HG02759 (cell line): Measurements from ENCODE around the gene NSD1.

ENCODE experiments used
- ATAC-seq: cut with Tn5 transposase; IDR thresholded peaks from one replicate; pipeline ENCODE4 v1.9.1; 2021; ENCODE audit warnings: mild to moderate bottlenecking, moderate library complexity; ENCODE audit not compliant: unreplicated experiment

Gene NSD1

GRCh38 chr5:177133096-177133852 is at the start of gene NSD1:
TSS of gene NSD1 (plus strand) at chr5:177133773. CDS start at chr5:177135104, 1,331 bp downstream.
- ATAC-seq: peak; percentile 73

GRCh38 chr5:177084175-177084574 is 49.4 kb upstream of the NSD1 start:
- ATAC-seq: no peak

- no peak for ATAC-seq
Measured at GRCh38 chr5:177085985-177086653, 47.5 kb upstream of the NSD1 start.

GRCh38 chr5:177086654-177087397 is 46.7 kb upstream of the NSD1 start, which contains the start of gene FGFR4:
TSS of gene FGFR4 (plus strand) at chr5:177086915. CDS start at chr5:177089603, 2,688 bp downstream.
- peak; percentile 81 for ATAC-seq

- ATAC-seq: no peak
Measured at GRCh38 chr5:177087398-177088005, 46.1 kb upstream of the NSD1 start.

GRCh38 chr5:177089127-177089526 is 44.4 kb upstream of the NSD1 start:
- ATAC-seq: no peak

GRCh38 chr5:177089825-177090641 is 43.5 kb upstream of the NSD1 start:
- ATAC-seq: no peak

GRCh38 chr5:177090813-177091212 is 42.8 kb upstream of the NSD1 start:
- ATAC-seq: no peak

GRCh38 chr5:177091232-177091631 is 42.3 kb upstream of the NSD1 start:
- no peak for ATAC-seq

GRCh38 chr5:177092178-177093081 is 41.1 kb upstream of the NSD1 start:
- no peak for ATAC-seq

- ATAC-seq: no peak
Measured at GRCh38 chr5:177093082-177093712, 40.4 kb upstream of the NSD1 start.

GRCh38 chr5:177093803-177094202 is 39.8 kb upstream of the NSD1 start:
- ATAC-seq: no peak

GRCh38 chr5:177094224-177095087 is 39.1 kb upstream of the NSD1 start:
- no peak for ATAC-seq

GRCh38 chr5:177095088-177095669 is 38.4 kb upstream of the NSD1 start:
- no peak for ATAC-seq

- ATAC-seq: no peak
Measured at GRCh38 chr5:177096162-177097015, 37.2 kb upstream of the NSD1 start.
